HG03520 (cell line): ENCODE results near the gene AASDH.

Source experiments
- ATAC-seq: cut with Tn5 transposase; IDR thresholded peaks from one replicate; pipeline ENCODE4 v1.9.1; 2021; ENCODE audit warnings: mild to moderate bottlenecking, moderate library complexity; ENCODE audit not compliant: unreplicated experiment

The AASDH gene

DNA sequence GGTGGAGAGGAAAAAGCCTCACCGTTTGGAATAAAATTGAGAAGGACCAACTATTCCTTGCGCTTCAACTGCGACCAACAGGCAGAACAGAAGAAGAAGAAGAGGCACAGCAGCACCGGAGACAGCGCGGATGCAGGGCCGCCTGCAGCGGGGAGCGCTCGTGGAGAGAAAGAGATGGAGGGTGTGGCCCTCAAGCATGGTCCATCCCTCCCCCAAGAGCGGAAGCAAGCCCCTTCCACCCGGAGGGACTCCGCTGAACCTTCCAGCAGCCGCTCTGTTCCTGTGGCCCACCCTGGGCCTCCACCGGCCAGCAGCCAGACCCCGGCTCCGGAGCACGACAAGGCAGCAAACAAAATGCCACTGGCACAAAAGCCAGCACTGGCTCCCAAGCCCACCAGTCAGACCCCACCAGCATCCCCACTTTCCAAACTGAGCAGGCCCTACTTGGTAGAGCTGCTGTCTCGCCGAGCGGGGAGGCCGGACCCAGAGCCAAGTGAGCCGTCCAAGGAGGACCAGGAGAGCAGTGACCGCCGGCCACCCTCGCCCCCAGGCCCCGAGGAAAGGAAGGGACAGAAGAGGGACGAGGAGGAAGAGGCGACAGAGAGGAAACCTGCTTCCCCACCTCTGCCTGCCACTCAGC is 71.2 kb downstream of the AASDH start:
- ATAC-seq: no peak

DNA sequence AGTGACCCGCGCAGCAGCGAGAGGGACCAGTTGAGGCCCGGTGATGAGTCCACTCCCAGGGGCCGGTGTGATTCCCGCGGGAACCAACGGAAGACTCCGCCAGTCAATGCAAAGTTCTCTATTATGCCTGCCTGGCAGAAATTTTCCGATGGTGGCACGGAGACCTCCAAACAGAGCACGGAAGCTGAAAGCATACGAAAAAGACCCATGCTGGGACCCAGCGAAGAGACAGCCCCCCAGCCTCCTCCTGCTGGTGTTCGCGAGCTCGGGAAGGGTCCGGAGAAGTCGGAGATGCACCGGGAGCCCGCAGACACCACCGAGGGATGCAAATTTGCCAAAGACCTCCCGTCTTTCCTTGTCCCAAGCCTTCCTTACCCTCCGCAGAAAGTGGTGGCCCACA is 71.7 kb downstream of the AASDH start:
- no peak for ATAC-seq

DNA sequence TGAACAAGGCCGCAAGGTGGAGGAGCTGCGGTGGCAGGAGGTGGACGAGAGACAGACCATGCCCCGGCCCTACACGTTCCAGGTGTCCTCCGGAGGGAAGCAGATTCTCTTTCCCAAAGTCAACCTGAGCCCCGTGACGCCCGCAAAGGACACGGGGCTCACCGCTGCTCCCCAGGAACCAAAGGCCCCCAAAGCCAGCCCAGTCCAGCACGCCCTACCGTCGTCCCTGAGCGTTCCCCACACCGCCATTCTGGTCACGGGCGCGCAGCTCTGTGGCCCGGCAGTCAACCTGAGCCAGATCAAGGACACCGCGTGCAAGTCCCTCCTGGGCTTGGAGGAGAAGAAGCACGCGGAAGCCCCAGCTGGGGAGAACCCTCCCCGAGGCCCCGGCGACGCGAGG is 72.2 kb downstream of the AASDH start:
- no peak for ATAC-seq

DNA sequence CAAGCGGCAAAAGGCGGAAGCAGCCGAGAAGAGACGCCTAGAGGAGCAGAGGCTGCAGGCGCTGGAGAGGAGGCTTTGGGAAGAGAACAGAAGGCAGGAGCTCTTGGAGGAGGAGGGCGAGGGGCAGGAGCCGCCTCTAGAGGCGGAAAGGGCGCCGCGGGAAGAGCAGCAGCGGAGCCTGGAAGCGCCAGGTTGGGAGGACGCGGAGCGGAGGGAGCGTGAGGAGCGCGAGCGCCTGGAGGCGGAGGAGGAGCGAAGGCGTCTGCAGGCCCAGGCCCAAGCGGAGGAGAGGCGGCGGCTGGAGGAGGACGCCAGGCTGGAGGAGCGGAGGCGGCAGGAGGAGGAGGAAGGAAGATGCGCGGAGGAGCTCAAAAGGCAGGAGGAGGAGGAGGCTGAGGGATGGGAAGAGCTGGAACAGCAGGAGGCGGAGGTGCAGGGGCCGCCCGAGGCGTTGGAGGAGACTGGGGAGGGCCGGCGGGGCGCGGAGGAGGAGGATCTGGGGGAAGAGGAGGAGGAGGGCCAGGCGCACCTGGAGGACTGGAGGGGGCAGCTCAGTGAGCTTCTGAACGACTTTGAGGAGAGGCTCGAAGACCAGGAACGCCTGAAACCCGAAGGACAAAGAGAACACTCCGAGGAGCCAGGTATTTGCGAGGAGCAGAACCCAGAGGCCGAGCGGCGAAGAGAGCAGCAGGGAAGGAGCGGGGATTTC is 72.9 kb downstream of the AASDH start:
- ATAC-seq: no peak

DNA sequence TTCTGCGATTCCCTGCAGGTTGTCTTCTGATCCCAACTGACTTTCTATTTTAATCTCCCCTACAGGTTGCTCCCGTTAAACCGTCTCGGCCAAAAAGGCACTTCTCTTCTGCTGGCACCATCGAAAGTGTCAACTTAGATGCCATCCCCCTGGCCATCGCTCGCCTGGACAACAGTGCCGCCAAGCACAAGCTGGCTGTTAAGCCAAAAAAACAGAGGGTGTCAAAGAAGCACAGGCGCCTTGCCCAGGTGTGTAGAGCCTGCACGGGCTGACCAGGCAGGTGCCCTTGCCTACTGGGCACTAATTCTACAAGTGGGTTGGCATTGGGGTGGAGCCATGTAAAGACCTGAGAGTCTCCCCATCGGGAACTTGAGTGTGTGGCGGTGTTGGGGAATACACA is 74.2 kb downstream of the AASDH start:
- ATAC-seq: no peak

DNA sequence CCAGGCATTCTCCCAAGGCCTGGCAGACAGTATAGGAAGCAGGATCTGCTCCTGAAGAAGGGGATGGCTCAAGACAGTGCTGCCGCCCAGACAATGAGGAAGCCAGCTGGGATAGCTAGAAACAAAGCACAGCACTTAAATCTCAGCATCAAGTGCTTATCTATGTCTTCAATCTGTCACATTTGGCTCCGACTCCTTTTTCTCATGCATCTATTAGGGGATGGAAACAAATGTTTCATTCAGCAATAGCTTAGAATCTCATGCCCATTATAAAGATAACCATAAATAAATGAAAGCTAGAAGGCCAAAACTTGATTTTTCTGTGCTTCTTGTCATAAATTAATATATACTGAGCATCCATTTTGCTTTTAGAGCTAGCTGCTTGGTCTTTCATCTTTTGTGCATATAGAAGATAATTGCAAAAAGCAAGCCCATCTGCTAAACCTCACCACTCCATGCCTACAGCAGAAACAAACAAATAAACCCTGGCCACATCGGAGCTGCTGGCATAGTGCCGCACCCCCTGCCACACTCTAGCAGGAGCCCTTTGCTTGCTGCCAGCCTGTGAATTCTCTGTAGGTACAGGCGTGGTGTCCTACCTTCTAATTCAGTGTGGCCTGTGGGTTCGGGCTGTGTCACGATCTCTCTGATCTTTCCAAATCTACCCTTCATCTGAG is 75.9 kb downstream of the AASDH start:
- no peak for ATAC-seq

DNA sequence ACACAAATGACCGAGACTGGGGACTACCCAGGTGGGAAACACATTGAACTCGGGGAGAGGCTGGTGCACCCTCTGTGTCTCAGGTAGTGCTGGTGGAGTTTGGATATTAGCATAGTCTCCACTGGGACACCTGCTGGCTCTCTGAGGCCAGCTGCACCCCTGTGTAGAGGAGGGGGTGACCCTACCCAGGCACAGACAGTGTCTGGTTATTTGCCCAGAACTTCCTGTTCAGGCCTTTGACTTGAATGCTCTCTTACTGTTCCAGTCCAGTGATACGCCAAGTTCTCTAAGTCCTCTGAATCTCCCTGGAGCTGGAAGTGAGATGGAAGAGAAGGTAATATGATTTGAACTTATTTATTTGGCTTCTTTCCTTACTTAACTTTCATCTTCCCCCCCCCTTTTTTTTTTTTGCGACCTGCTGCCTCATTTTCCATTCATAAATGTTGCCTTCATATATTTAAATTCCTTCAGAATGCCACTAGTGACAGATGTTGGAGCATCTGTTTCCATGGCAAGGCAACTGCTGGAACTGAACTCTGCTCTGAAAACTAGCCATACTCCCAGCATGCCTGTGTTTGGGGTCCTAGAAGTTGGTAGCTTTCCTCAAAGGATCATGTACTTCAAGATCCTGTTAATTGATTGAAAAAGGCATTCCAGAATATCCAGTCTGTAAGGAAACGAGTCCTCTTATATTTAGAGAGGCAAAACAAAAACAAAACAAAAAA is 76.7 kb downstream of the AASDH start:
- ATAC-seq: no peak

DNA sequence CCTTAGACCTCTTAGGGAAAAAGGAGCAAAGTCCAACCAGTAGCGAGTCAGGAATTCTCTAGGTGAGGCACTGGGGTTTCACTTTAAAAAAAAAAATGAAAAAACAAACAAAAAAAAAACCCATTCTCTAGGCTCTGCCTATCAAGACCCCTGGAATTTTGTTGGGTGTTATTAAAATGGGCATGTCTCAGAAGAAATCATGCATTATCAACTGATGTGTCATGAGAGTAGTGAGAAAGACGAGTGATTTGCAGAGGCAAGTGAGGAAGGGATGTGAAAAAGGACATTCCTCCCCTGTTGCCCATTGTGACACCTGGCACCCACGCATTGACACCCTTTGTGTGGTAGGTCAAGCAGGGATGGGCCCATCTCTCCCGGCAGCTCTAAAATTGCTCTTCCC is 78.9 kb downstream of the AASDH start:
- ATAC-seq: no peak

DNA sequence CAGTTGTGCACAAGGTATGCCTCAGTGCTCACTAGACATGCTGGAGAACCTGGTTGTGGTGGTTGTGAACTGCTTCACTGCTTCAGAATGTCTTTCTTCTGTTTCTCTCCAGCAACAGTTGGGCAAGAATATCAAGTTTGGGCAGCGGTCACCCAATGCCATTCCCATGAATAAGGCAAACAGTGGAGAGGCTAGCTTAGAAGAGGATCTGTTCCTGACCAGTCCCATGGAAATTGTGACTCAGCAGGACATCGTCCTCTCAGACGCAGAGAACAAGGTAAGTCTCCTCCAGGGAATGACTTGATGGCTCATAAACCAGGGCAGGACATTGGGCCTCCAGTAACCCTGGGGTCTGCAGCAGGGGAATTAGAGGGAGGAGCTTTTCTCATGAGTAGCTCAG is 79.9 kb downstream of the AASDH start:
- no peak for ATAC-seq

DNA sequence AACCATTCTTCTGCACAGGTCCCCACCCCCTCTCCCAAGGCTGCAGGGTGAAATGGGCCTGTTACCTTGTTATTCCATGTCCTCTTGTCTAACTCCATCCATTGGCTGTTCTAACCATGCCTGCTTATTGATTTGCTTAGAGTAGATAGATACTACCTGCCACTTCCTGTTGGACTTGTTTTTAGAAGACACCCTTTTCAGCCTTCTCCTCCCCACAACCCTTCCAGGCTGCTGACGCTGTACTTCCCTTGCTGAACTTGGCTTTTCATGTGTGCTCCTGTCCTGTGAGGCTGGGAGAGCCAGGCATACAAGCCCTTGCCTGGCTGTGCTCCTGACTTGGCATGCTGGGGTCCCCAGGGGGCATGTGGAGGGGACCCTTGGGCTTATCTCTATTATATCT is 81.9 kb downstream of the AASDH start:
- no peak for ATAC-seq

DNA sequence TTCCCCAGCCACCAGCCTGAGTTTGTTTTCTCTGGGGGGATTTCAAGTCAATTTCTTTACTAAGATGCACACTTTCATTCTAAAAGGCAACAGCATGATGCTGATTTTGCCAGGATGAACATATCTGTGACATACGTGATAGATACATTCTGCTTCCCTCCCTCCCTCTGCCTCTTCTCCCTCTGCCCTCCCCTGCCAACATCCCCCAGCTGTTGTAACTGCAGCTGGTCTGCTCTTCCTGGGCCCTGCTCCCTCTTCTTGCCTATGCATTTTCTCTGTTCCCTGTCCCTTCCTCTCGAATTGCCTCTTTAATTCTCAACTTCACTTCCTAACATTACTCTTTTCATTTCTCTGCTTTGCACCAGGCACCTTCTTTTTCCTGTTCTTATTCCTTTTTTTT is 83.4 kb downstream of the AASDH start:
- ATAC-seq: no peak

DNA sequence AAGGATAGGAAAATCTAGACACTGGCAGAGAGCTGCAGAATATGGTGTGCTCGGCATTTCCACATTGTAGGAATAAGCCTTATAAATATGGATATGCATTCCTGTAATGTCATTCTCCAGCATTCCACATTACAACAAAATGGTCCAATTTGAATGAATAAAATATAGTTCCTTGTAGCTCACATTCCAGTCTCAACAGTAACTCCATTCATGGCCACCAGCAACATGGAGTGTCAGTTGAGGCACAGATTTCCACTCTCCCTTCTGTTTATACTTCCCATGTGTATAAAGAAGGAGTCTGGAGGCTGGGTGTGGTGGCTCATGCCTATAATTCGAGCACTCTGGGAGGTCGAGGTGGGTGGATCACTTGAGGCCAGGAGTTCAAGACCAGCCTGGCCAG is 84.5 kb downstream of the AASDH start:
- ATAC-seq: no peak

DNA sequence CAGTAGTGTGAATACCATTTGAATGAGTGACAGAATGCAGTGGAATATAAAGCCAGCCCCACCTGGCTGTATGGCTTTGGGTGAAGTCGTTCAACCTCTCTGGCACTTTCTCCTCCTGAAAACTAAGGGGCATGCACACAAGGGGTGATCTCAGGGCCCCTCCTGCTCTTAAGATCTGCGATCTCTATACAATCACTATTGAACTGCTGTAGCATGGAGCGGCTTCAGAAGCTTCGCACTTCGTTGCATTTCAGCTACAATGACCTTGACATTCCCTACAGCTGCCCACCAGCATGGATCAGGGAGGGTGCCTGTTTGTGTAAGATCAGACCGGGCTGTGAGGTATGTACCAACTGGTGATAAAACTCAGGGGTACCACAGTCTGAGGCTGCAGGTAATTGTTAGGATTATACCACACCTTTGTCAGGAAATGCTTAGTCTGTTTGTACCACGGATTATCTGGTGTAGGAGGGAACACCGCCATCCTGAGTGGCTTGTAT is 85.2 kb downstream of the AASDH start:
- no peak for ATAC-seq

DNA sequence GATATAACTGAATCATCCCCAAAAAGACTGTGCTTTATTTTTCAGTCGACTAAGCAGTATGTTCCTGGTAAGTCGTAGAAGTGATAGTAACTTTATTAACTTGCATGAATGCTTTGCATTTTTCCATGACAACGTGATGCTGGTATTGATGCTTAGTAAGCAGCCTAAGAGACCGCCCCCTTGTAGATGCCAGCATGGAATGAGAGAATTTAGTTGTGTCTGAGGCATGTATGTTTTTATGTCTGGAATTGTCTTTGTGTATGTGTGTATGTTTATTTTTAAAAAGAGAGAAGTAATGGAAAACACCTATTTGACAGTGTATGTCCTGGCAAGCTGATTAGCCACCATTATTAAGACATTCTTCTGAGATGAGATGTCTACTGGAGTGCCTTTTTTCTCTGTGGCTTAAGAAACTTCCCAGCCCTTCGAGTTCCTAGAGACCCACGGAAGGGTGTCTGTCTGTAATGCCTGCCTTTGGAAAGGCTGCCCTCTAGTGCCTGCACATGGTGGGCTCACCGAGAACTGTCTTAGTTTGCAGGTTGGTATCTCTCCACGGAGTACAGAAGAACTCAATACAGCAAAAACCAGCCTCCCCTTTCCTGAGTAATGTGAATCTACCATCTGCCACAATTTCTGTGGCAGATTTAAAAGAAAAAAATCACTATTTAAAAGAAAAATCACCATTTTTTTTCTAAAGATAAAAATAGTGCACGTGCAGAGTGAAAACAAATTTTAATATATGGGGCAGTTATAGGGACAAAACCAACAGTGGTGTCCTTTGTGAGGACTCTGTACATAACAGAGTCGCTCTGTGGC is 85.9 kb downstream of the AASDH start:
- ATAC-seq: peak; percentile 94

DNA sequence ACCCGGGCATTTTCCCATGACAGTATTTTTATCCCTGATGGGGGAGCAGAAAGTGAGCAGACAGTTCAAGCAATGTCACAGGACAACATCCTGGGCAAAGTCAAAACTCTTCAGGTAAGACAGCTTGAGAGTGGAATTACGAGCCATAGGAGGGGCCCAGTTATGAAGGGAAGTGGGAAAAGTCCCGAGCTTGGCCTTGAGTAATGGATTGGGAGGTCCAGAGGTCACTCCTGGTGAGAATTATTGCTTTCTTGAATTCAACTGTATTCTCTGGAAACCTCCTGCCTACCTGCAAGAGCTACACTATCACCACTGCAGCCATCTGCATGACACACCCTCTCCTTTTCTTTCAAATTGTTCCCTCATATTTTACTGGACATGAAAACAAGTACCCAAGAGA is 89.1 kb downstream of the AASDH start:
- no peak for ATAC-seq

DNA sequence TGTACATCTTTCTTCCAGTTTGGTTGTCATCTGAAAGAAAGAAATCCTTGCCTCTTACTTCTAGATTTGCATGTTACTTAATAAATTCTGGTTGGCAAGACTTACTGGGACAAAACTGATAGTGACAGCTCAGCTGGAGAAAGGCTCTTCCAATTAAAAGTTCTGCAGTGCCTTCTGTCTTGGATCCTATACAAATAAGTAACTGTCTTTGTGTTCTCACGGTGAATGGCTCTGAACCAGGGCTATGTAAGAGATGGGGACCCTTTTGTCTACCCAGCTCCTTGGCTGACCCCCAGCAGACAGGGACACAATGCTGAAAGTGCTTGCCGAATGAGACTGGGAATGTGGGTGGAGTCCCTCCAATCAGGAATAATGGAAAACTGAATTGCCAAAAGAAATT is 89.5 kb downstream of the AASDH start:
- ATAC-seq: no peak

DNA sequence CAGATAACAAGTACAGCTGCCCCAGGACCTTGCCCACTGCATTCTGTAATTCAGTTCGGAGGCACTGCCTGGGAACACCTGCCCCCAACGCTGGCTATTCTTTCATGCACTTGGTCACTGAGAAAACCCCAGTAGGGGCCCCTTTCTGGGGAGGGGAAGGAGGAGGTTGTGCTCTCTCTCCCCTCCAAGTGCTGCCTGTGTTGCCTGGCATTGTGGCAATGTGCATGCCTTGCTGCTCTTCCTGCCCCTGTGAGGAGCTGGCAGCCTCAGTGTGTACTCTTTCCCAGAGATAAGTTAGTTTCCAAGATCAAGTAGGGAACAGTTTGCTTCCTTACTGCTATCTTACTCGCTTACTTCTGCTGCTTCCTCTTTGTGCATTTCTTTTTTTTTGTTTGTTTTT is 90.8 kb downstream of the AASDH start:
- ATAC-seq: no peak

DNA sequence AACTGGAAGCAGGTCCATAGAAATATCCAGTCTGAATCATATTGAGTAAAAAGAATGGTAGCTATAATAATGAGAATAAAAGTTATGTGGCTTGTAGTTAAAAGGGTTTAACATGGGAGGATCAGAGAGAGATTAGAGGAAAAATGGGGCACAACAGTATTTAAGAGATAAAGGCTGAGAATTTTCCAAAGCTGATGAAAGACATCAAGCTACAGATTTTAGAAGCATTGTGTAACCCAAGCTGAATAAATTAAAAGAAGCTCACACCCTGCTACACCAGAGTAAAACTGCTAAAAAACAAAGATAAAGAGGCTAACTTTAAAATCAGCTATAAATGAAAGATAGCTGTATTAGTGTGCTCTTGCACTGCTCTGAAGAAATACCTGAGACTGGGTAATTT is 94.2 kb downstream of the AASDH start:
- ATAC-seq: no peak

DNA sequence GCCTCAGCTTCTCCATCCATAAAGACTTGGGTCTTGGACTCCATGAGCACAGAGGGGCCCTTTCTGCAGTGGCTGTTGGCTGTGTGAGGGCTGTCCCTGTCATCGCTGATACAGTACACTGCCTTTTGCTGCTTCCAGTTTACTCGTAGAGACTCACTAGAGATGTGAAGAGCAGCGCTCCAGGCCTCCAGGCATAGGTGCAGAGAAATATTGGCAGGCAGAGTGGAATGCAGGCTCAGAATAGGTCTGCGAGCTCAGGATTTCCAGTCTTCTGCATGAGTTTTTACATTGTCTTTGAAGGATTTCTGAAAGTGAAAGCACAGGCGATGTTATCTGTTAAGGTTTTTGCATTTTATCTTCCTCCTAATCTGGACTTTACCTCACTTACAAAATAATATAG is 97.4 kb downstream of the AASDH start:
- no peak for ATAC-seq

DNA sequence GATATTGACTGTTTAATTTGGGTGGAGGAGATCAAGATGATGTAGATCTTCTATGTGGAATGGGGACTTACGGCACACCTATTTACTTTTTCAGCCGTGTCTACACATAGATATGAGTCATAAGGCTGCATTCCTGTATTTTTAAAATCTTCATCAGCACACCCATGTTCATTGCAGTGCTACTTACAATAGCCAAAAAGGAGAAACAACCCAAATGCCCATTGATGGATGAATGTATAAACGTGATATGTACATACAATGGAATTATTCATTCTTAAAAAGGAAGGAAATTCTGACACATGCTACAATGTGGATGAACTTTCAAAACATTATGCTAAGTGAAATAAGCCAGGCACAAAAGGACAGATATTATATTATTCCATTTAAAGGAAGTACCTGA is 98.6 kb downstream of the AASDH start:
- no peak for ATAC-seq
